CD4-positive, alpha-beta T cell treated with Interleukin-21 for 1 hour (primary cell): ENCODE measurements around the gene ADGRE1.

Experiments
- DNase-seq: peaks from one replicate; pipeline ENCODE4 v3.0.0-alpha.2; 2020

The ADGRE1 gene

DNA sequence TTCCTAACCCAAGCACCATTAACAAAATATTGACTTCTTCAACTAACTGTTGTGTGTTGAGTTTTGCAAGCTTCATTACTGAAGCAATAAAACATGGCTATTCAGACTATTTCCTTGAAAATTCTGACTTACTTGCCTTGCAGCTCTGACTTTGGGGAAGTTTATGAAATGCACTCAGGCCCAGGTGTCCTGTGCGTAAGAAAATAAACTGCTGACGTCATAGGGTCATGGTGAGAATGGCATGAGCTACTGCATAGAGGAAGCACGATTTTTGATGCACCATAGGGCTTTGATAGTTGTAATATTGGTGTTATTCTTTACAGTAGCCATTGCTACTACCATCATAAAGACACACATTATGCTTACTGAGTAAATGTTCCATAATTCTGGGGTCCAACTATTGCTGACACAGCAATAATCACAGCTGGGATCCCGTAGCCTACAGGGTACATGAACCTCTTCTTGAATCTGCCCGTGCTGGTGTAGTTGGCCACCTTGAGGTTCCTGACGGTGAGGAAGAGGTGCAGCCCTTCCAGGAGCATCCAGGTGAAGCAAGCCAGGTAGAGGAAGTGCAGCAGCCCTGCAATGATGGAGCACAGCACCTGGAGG lies 76.0 kb downstream of the ADGRE1 start:
- DNase-seq = no peak

DNA sequence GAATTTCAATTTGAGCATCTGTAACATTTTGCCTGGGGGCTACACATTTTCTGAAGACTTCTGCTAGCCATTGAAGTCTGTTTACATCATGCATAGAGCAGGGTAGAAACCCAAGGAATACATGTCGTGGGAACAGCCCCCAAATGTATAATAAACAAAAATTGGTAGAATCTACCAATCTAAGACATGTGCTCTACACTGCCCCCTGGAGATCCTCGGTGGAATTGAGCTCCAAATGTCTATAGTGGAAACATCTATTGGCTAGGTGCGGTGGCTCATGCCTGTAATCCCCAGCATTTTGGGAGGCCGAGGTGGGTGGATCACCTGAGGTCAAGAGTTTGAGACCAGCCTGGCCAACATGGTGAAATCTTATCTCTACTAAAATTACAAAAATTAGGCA lies 76.6 kb downstream of the ADGRE1 start:
- DNase-seq = peak; percentile 48

DNA sequence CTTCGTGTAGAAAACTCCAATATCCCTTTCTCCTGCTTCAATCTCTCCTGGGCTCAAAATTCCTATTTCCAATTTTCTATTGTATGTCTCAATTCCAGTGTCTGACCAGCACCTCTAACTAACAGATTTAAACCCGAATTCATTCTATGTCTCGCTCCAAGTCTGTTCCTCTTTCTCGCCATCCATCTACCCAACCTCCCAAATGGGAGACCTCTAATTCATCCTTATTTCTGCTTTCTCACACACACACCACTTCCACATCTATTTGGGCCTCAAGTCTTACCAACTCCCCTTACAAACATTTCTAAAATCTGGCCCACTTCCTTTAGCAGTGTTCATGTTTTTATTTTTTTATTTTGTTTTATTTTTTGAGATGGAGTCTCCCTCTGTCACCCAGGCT lies 80.6 kb downstream of the ADGRE1 start:
- DNase-seq = no peak

DNA sequence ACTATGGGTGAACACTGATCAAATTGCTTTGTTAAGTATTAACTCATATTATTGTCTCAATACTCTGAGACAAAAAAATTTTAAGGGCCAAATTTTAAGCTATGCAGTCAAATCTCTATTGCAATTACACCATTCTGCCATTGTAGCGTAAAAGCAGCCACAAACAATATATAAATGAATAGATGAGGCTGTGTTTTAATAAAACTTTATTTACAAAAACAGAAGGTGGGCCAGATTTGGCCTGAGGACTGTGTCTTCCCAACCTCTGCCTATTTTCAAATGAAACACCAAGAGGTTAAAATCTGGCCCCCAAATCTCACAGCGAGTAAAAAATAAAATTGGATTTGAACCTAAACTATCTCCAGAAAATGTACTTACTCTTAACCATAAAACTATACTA lies 82.1 kb downstream of the ADGRE1 start:
- DNase-seq = no peak

DNA sequence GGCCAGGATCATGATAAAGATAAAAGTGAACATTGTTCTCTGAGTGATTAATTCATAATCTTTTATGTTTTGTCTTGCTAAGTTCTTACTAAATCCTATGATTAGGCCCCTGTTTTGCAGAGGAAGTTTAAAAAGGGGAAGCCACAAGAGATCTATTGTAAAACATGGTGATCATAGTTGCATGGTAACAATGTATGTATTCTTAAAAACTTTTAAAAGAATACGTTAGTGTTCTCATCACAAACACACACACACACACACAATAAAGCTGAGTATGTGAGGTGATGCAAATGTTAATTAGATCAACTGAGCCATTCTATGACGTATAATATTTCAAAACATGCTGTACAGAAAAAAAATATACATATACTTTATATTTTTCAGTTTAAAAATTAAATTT lies 82.6 kb downstream of the ADGRE1 start:
- no peak for DNase-seq

DNA sequence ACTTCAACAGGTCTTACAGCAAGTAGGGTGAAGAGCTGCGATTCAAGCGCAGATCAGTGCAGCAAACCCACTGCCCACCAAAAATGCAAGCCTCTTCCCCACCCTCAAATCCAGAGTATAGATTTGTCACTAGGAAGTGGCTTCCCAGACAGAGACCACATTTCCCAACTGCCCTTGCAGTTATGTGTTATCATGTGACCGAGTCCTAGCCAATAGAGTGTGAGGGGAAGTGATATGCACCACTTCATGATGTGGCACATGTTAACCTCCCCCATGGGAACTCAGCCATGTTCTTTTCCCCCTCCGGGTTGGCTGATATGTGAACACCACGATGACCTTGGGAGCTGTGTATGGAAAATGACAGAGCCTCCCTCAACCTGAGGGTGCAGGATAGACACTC lies 83.1 kb downstream of the ADGRE1 start:
- peak; percentile 26 for DNase-seq

DNA sequence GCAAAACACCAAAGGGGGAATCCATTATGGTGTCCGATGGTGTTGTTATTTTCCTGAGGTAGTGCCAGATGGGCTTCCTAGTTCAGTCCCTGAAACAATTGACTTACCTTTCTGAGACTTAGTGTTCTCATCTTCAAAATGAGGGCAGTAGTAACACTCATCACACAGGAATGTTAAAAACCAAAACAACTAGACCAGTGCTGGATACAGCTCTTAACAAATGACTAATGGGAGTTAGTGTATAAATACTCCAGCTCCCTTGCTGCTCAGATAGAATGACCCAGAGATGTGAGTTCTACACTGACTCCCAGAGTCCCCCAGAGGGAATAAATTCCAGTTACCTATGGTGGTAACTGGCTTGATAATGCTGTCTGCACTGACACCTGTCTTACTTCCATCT lies 84.0 kb downstream of the ADGRE1 start:
- no peak for DNase-seq

DNA sequence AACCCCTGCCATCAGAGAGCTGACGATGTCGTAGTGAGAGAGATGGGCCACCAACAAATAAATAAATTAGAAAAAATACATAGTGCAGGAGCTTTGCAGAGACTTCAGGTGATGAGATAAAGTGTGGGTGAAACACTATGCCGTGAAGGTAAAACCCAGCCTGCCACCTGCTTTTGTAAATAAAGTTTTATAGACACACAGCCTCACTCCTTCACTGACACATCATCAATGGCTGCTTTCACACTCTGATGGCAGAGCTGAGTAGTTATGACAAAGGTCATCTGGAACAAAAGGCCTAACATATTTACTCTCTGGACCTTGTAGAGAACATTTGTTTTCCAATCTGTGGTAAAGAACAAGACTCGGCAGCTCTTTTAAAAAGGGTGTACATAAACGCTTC lies 88.8 kb downstream of the ADGRE1 start:
- no peak for DNase-seq

DNA sequence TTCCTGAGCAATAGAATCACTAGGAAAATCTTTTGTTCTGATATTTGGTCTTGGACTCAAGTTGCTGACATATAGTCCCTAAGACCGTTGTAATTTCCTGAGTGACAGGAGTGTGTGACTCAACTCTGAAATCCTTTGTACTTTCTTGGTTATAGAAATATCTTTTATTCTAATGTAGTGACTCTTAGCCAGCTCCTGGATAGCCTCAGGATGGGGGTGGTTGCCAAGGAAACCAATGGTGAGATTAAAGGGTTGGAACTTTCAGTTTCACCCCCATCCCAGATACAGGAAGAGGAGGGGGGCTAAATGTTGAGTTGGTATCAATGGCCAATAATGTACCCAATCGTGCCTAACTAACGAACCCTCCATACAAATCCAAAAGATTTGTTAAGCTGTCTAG lies 92.0 kb downstream of the ADGRE1 start:
- DNase-seq = no peak

DNA sequence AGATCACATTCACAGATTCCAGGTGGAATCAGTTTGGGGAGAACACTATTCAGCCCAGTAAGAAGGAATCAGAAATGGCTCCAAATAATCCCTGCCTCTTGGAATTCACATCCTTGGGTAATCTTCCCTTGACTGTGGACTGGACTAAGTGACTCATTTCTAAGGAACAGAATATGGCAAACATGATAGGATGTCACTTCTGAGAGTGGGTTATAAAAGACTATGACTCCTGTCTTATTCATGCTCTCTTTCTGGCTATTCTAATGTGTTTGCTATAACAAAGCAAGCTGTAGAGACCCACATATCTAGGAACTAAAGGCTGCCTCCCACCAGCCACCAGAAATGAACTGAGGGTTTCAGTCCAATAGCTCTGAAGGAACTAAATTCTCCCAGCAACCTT lies 96.1 kb downstream of the ADGRE1 start:
- DNase-seq = no peak

DNA sequence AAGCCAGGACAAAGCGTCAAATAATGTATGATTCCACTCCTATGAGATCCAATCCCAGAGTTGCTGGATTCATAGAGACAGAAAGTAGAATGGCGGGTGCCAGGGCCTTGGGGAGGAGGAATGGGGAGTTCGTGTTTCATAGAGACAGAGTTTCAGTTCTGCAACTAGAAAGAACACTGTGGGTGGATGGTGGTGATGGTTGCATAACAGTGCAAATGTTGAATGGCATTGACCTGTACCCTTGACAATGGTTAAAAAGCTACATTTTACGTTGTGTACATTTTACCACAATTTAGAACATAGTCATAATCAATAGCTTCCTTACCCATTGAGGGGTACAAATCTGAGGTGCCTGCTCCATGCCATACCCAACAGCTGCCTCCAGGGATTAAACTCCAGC lies 100.5 kb downstream of the ADGRE1 start:
- DNase-seq = no peak

DNA sequence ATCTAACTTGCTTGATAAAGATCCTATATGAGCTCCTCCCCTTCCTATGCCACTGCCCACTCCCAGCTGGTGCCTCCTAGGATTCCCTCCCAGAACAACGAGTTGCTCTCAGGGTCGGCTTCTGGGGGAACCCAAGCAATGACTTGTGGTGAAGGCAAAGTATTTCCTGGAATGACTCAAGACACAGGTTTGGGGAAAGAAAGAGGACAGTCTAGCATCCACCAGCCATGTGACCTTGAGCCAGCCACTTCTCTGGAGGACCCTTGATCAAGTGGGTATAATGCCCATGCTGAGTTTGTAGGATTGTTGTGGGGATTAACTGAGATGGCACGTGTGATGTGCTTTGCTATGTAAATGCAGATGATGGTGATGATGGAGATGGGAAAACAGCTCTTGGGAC lies 100.9 kb downstream of the ADGRE1 start:
- DNase-seq = no peak
